KOPT-K1 (cell line): Measurements from ENCODE around the gene USP17L15.
"Not testable (repeated sequence)": the region's sequence is repeated elsewhere in the genome, so short reads cannot be mapped to it uniquely, and the experiment has no call there.

Experiments used
- H3K27ac ChIP-seq: fragments of 200-600 bp; sonication (generic); 2 replicates; pipeline ENCODE4 v1.5.1; 2016; ENCODE audit warnings: antibody characterized with exemption, mild to moderate bottlenecking, low read depth, low read length; ENCODE audit not compliant: poor library complexity, severe bottlenecking
- H3K36me3 ChIP-seq: fragments of 200-600 bp; sonication (generic); 2 replicates; pipeline ENCODE4 v1.5.1; 2017; ENCODE audit warnings: antibody characterized with exemption, mild to moderate bottlenecking, low read length, moderate library complexity; ENCODE audit not compliant: insufficient read depth
- H3K9me3 ChIP-seq: fragments of 200-600 bp; sonication (generic); 2 replicates; pipeline ENCODE4 v1.5.1; 2017; ENCODE audit warnings: antibody characterized with exemption, low read length, mild to moderate bottlenecking; ENCODE audit not compliant: insufficient read depth, poor library complexity, severe bottlenecking

The USP17L15 gene

GRCh38 chr4:9271719-9272118 lies 37.5 kb downstream of the USP17L15 start:
- H3K9me3 ChIP-seq, H3K27ac ChIP-seq, H3K36me3 ChIP-seq: not testable (repeated sequence)
